ENCODE results near the gene MROH2A.

The MROH2A gene

GRCh38 chr2:233758141-233758540 lies 20.0 kb upstream of the MROH2A start:
- ATAC-seq, result no peak
- TF ChIP-seq ISL1 (CRISPR knock-in tag; IDR thresholded peaks at IDR 0.05) (no peak), TOX (CRISPR knock-in tag; IDR thresholded peaks at IDR 0.05; ENCODE audit: borderline replicate concordance) (no peak), ZNF70 (CRISPR knock-in tag; IDR thresholded peaks at IDR 0.05) (no peak), ZFP3 (CRISPR knock-in tag; IDR thresholded peaks at IDR 0.05) (no peak), BACH2 (CRISPR knock-in tag; IDR thresholded peaks at IDR 0.05; ENCODE audit: borderline replicate concordance) (no peak), CREB5 (CRISPR knock-in tag; IDR thresholded peaks at IDR 0.05; ENCODE audit: low read depth) (no peak), PPARA (CRISPR knock-in tag; IDR thresholded peaks at IDR 0.05; ENCODE audit: borderline replicate concordance) (no peak), OSR1 (CRISPR knock-in tag; IDR thresholded peaks at IDR 0.05) (no peak), TSHZ2 (CRISPR knock-in tag; IDR thresholded peaks at IDR 0.05) (no peak), ZNF565 (CRISPR knock-in tag; conservative IDR thresholded peaks at IDR 0.05; ENCODE audit: low read depth) (no peak)

GRCh38 chr2:233758849-233759248 lies 19.3 kb upstream of the MROH2A start:
- TF ChIP-seq CSDC2 (CRISPR knock-in tag; IDR thresholded peaks at IDR 0.05) (peak; percentile 94), CREB5 (CRISPR knock-in tag; IDR thresholded peaks at IDR 0.05; ENCODE audit: low read depth) (peak; percentile 29; the same call in 1 of the 2 replicates), ZNF8 (CRISPR knock-in tag; IDR thresholded peaks at IDR 0.05) (peak; percentile 91), RARB (CRISPR knock-in tag; IDR thresholded peaks at IDR 0.05) (no peak), PPARA (CRISPR knock-in tag; IDR thresholded peaks at IDR 0.05; ENCODE audit: borderline replicate concordance) (no peak), TSHZ2 (CRISPR knock-in tag; IDR thresholded peaks at IDR 0.05) (no peak), PATZ1 (CRISPR knock-in tag; IDR thresholded peaks at IDR 0.05; ENCODE audit: borderline replicate concordance) (peak; percentile 55; the same call in 1 of the 2 replicates), TOX (CRISPR knock-in tag; IDR thresholded peaks at IDR 0.05; ENCODE audit: borderline replicate concordance) (no peak), CSRNP3 (CRISPR knock-in tag; IDR thresholded peaks at IDR 0.05) (peak; percentile 57; the same call in 1 of the 2 replicates), BACH2 (CRISPR knock-in tag; IDR thresholded peaks at IDR 0.05; ENCODE audit: borderline replicate concordance) (no peak), ESRRG (CRISPR knock-in tag; IDR thresholded peaks at IDR 0.05) (0 out of 2 replicates have a peak, but pooled peaks have one; percentile 5), SNAI2 (CRISPR knock-in tag; IDR thresholded peaks at IDR 0.05) (peak; percentile 58; the same call in 1 of the 2 replicates), ZFP30 (CRISPR knock-in tag; IDR thresholded peaks at IDR 0.05) (no peak), ISL1 (CRISPR knock-in tag; IDR thresholded peaks at IDR 0.05) (peak; percentile 90), ARNTL (CRISPR knock-in tag; IDR thresholded peaks at IDR 0.05; ENCODE audit: borderline replicate concordance, low read depth) (no peak), POU6F1 (CRISPR knock-in tag; IDR thresholded peaks at IDR 0.05; ENCODE audit: borderline replicate concordance, low read depth) (no peak), ZFP3 (CRISPR knock-in tag; IDR thresholded peaks at IDR 0.05) (peak; percentile 51; the same call in 1 of the 2 replicates)
- no peak for ATAC-seq

All from SK-N-SH treated with all-trans-retinoic acid at 6 μM for 48 hours (cell line).